Hypothalamus (tissue), 51 donors: Measurements from ENCODE around the gene RAD51B.
"Not testable (repeated sequence)": the region's sequence is repeated elsewhere in the genome, so short reads cannot be mapped to it uniquely, and the experiment has no call there.

Source experiments
- DNase-seq, 51 donors: peaks; one replicate each; lab custom pipeline; 2025; lab: John Stamatoyannopoulos, UW

The RAD51B gene

GRCh38 chr14:67973436-67973835 is 153.9 kb downstream of the RAD51B start:
- DNase-seq = no peak

- no peak for DNase-seq
Observed at GRCh38 chr14:67975470-67975869, 155.9 kb downstream of the RAD51B start.

- no peak for DNase-seq
Observed at GRCh38 chr14:67977434-67978034, 158.0 kb downstream of the RAD51B start.

- DNase-seq = no peak
Observed at GRCh38 chr14:67978749-67979148, 159.2 kb downstream of the RAD51B start.

GRCh38 chr14:67982711-67983608 is 163.4 kb downstream of the RAD51B start:
- DNase-seq = no peak

GRCh38 chr14:67984274-67984673 is 164.7 kb downstream of the RAD51B start:
- no peak for DNase-seq

- no peak for DNase-seq
Observed at GRCh38 chr14:67986131-67986841, 166.7 kb downstream of the RAD51B start.

- no peak for DNase-seq
Observed at GRCh38 chr14:67987606-67988005, 168.0 kb downstream of the RAD51B start.

- not testable (repeated sequence) for DNase-seq
Observed at GRCh38 chr14:67988210-67988609, 168.6 kb downstream of the RAD51B start.

GRCh38 chr14:67990576-67990975 is 171.0 kb downstream of the RAD51B start:
- DNase-seq = no peak

- no peak for DNase-seq
Observed at GRCh38 chr14:67994531-67994930, 175.0 kb downstream of the RAD51B start.

GRCh38 chr14:67996235-67996634 is 176.7 kb downstream of the RAD51B start:
- no peak for DNase-seq

- DNase-seq = no peak
Observed at GRCh38 chr14:67998834-67999233, 179.3 kb downstream of the RAD51B start.

GRCh38 chr14:67999290-67999689 is 179.7 kb downstream of the RAD51B start:
- DNase-seq = no peak

GRCh38 chr14:67999705-68000384 is 180.3 kb downstream of the RAD51B start:
- DNase-seq = no peak

GRCh38 chr14:68000511-68000910 is 180.9 kb downstream of the RAD51B start:
- DNase-seq = no peak

GRCh38 chr14:68008491-68008890 is 188.9 kb downstream of the RAD51B start:
- DNase-seq = no peak

- no peak for DNase-seq
Observed at GRCh38 chr14:68011406-68012028, 191.9 kb downstream of the RAD51B start.

GRCh38 chr14:68012871-68013270 is 193.3 kb downstream of the RAD51B start:
- DNase-seq = no peak

- no peak for DNase-seq
Observed at GRCh38 chr14:68013326-68013725, 193.7 kb downstream of the RAD51B start.
